ENCODE results near the gene ITPRIPL2. TPM values are rescaled to one million over a fixed set of nuclear protein-coding genes. Genes with fewer than 3 reads are reported as not detected.

The ITPRIPL2 gene
- total and polyA plus RNA-seq, 2 of the 13 experiments (the other 11 are each of a cell fraction or from before 2014, with no cell fraction given), result 5.9 to 12.6 TPM

GRCh38 chr16:19110537-19111360 is 3.0 kb upstream of the ITPRIPL2 start (continued):
- peak; percentile 44 for TF ChIP-seq ARID5B (CRISPR knock-in tag; IDR thresholded peaks at IDR 0.05)
- no peak for TF ChIP-seq ZFAT (CRISPR knock-in tag; conservative IDR thresholded peaks at IDR 0.05)
- TF ChIP-seq ZNF280B (CRISPR knock-in tag; IDR thresholded peaks at IDR 0.05; ENCODE audit: borderline replicate concordance), result no peak
- no peak for TF ChIP-seq ELK4 (CRISPR knock-in tag; IDR thresholded peaks at IDR 0.05; ENCODE audit: borderline replicate concordance)
- TF ChIP-seq BCL6 (CRISPR knock-in tag; IDR thresholded peaks at IDR 0.05), result no peak
- TF ChIP-seq TERF1 (CRISPR knock-in tag; IDR thresholded peaks at IDR 0.05), result no peak
- TF ChIP-seq ATF7 (IDR thresholded peaks at IDR 0.05), result no peak
- no peak for TF ChIP-seq ATF7 (CRISPR knock-in tag; IDR thresholded peaks at IDR 0.05)
- TF ChIP-seq ZNF430 (CRISPR knock-in tag; IDR thresholded peaks at IDR 0.05), result no peak
- TF ChIP-seq REL (CRISPR knock-in tag; conservative IDR thresholded peaks at IDR 0.05), result no peak
- no peak for TF ChIP-seq TRAFD1 (CRISPR knock-in tag; IDR thresholded peaks at IDR 0.05; ENCODE audit: borderline replicate concordance)
- TF ChIP-seq TRIM22 (IDR thresholded peaks at IDR 0.05), result no peak
- TF ChIP-seq GATA4 (IDR thresholded peaks at IDR 0.05; ENCODE audit: borderline replicate concordance, low read depth), result no peak
- TF ChIP-seq SIX4 (CRISPR knock-in tag; IDR thresholded peaks at IDR 0.05), result no peak
- no peak for TF ChIP-seq HMG20B (CRISPR knock-in tag; conservative IDR thresholded peaks at IDR 0.05)

Measured in HepG2 (cell line).